WTC11 (cell line): ENCODE results near the gene CRISP2. TPM values are rescaled to one million over a fixed set of nuclear protein-coding genes. Genes with fewer than 3 reads are reported as not detected.

Source experiments
- total RNA-seq: library from RNA; stranded (reverse); gene quantifications from 3 replicates; pipeline ENCODE4 v1.2.3, GENCODE V29; 2021

Gene CRISP2
- total RNA-seq, 1 experiment from 2014 or later: not detected

Other genes with a start within 250 kb of the CRISP2 start
- not detected in 3 replicates for gene GLYATL3, start 213.6 kb downstream of the CRISP2 start, total RNA-seq
- 6.5 to 14.4 TPM (median 8.2 TPM) in 3 replicates for gene C6orf141, start 162.9 kb downstream of the CRISP2 start, total RNA-seq
- 0.30 to 0.60 TPM (median 0.31 TPM) in 3 replicates for gene RHAG, start 76.7 kb downstream of the CRISP2 start, total RNA-seq
- not detected in 3 replicates for gene CRISP3, start 30.8 kb upstream of the CRISP2 start, total RNA-seq
- gene PGK2, start 73.7 kb upstream of the CRISP2 start, total RNA-seq: not detected in 3 replicates
- not detected in 3 replicates for gene CRISP1, start 153.0 kb upstream of the CRISP2 start, total RNA-seq